Mesothelial cell of epicardium (in vitro differentiated cells): ENCODE measurements around the gene COL8A1. TPM values are rescaled to one million over a fixed set of nuclear protein-coding genes. Genes with fewer than 3 reads are reported as not detected.
A peak's percentile ranks its signal among the peaks of the same experiment; 100 is the strongest.
"Not testable (repeated sequence)": the region's sequence is repeated elsewhere in the genome, so short reads cannot be mapped to it uniquely, and the experiment has no call there.

Experiments
- DNase-seq, 2 experiments: peaks; one replicate each; pipeline ENCODE4 v3.0.0; 2021; ENCODE audit warnings: low spot score in 2 of 2; ENCODE audit not compliant: unreplicated experiment in 2 of 2
- H3K27ac Mint-ChIP-seq: 2 replicates; pipeline ENCODE4 v1.8.0; 2021; ENCODE audit warnings: mixed read lengths
- H3K27me3 Mint-ChIP-seq: 2 replicates; pipeline ENCODE4 v1.8.0; 2021; ENCODE audit warnings: low read depth, mixed read lengths
- H3K36me3 Mint-ChIP-seq: 2 replicates; pipeline ENCODE4 v1.8.0; 2021; ENCODE audit warnings: mixed read lengths
- H3K4me1 Mint-ChIP-seq: 2 replicates; pipeline ENCODE4 v1.8.0; 2021; ENCODE audit warnings: mixed read lengths
- H3K4me3 Mint-ChIP-seq: 2 replicates; pipeline ENCODE4 v1.8.0; 2021; ENCODE audit warnings: mild to moderate bottlenecking, moderate library complexity, mixed read lengths
- H3K9me3 Mint-ChIP-seq: 2 replicates; pipeline ENCODE4 v1.8.0; 2021; ENCODE audit warnings: mixed read lengths
- CTCF ChIP-seq: fragments of 200-600 bp; sonication (generic); IDR thresholded peaks from one replicate; pipeline ENCODE4 v1.5.0; 2021; ENCODE audit warnings: antibody characterized with exemption; ENCODE audit not compliant: unreplicated experiment
- total RNA-seq: library from RNA; stranded (reverse); gene quantifications from 3 replicates; pipeline ENCODE4 v1.2.1, GENCODE V29; 2021

The COL8A1 gene
- 0.61 to 1.1 TPM (median 0.95 TPM) in 3 replicates for total RNA-seq

DNA sequence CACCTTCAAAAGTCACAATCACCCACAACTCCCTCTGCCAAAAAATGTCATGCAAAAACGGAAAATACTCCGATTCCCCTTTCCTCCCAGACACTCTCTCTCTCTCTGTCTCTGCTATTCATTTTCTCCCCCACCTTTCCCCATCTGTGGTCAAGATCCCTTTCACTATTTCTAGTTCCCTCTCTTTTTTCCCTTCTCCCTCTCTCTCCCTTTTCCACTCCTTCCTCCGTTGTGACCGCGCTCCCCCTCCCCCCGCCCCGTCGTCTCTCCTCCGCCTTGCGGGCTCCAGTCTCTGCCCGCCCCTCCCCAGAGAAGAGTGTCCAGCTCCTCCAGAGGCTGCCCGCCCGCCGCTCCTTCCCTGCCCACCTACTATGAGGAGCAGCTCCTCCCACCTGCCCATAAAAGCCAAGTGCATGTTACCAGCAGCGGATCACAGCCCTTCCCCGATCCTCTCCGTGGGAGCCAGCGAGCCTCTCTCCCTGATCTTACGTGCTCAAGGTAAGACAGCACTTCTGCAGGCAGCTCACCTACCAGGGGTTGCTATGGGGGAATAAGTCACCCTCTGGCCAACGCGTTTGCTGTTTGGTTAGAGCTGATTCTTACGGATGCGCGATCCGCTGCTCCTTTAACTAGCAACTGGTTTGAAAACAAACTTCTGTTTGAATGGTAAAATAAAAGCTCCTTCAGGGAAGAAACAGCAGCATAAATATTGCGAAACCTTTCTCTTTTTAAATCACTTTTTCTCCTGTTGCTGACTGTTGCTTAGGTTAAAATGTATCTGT is at the start of gene COL8A1:
Gene COL8A1 (plus strand): TSS at position 428 of the 782 bp plus-strand sequence. CDS start 152,089 bp downstream, outside the sequence.
- no peak within 1 kb of the TSS for H3K27ac Mint-ChIP-seq
- peak within 1 kb of the TSS; percentile 68 for H3K4me3 Mint-ChIP-seq
- H3K36me3 Mint-ChIP-seq = no peaks in the 10 kb centered on the region
- peaks cover 18% of the 10 kb centered on the region for H3K4me1 Mint-ChIP-seq
- no peak for TF ChIP-seq CTCF
- DNase-seq = peak in 1 of 2 experiments; percentile 48
- peaks cover 82% of the 10 kb centered on the region for H3K27me3 Mint-ChIP-seq
- H3K9me3 Mint-ChIP-seq = no peaks in the 10 kb centered on the region

- DNase-seq, H3K27ac Mint-ChIP-seq, H3K4me3 Mint-ChIP-seq, H3K4me1 Mint-ChIP-seq, H3K9me3 Mint-ChIP-seq, H3K36me3 Mint-ChIP-seq: not testable (repeated sequence)
- H3K27me3 Mint-ChIP-seq = peaks cover 44% of the 10 kb centered on the region
These were observed 49.2 kb upstream of the COL8A1 start for GRCh38 chr3:99589168-99589567.

- no peaks in the 10 kb centered on the region for H3K9me3 Mint-ChIP-seq
- H3K4me3 Mint-ChIP-seq = no peak overlapping the region
- no peaks in the 10 kb centered on the region for H3K4me1 Mint-ChIP-seq
- peaks cover 5% of the 10 kb centered on the region for H3K27me3 Mint-ChIP-seq
- no peaks in the 10 kb centered on the region for H3K36me3 Mint-ChIP-seq
- H3K27ac Mint-ChIP-seq = no peak overlapping the region
- no peak for TF ChIP-seq CTCF
- no peak for DNase-seq
These were observed 38.5 kb upstream of the COL8A1 start for GRCh38 chr3:99599894-99600293.

DNA sequence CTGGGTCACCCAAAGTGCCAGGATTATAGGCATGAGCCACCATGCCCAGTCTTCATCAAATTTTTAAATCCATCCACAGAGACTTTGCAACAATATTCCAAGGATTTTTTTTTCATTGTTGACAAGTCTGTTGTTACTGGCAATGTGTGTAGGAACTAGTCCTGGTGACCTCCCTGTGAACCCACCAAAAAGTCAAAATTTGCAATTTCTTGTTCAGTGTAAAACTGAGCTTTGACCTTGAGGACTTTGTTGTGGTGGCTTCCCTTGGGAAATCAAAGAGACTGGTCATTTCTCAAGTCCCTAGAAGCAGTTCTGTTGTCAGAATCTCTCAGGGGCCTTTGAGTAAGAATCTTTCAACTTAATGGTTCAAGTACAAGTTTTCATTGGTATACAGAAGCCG is 36.9 kb upstream of the COL8A1 start:
- H3K27ac Mint-ChIP-seq = no peak overlapping the region
- no peaks in the 10 kb centered on the region for H3K36me3 Mint-ChIP-seq
- TF ChIP-seq CTCF = no peak
- no peak overlapping the region for H3K4me3 Mint-ChIP-seq
- H3K9me3 Mint-ChIP-seq = no peaks in the 10 kb centered on the region
- DNase-seq = no peak
- H3K4me1 Mint-ChIP-seq = no peaks in the 10 kb centered on the region
- H3K27me3 Mint-ChIP-seq = peaks cover 5% of the 10 kb centered on the region

DNA sequence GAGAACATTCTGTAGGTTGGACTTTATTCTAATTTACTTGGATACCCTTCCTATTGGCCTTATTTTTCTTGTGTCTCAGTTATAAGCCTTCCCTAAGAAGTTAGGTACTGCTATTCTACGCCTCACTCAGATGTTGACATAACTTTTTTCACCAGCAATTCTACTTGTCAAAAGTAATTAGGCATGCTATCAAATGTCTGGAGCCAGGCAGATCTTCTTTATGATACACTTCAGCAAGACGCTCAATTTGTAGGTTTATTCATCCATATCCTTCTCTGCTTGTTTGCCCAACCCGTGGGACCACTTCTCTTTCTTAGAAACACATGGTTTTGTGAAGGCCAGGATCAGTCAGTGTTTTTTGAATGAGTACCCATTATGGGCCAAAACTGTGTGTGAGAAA is 36.2 kb upstream of the COL8A1 start:
- Mint-ChIP-seq H3K4me1 (no peaks in the 10 kb centered on the region), H3K36me3 (no peaks in the 10 kb centered on the region), H3K9me3 (no peaks in the 10 kb centered on the region), H3K27ac (no peak overlapping the region), H3K4me3 (no peak overlapping the region), H3K27me3 (peaks cover 5% of the 10 kb centered on the region)
- TF ChIP-seq CTCF = no peak
- DNase-seq = no peak

DNA sequence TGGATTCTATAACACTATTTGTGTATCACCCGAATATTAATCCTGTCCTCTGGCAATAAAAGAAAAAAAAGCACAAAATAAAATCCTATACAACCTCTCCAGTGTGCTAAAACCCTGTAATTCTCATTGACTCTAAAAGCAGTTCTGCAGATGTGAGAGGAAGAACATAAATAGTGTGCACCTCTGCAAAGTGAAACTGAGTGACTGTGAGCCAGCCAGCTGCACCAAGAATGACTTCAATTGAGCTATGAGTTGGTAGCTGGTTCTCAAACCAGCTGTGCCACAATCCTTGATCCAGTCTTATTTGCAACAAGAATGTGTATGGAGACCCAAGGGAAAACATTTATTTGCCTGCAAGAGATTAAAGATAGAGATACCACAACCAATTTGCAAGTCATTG is 31.2 kb upstream of the COL8A1 start:
- Mint-ChIP-seq H3K27me3 (peaks cover 2% of the 10 kb centered on the region), H3K4me1 (no peaks in the 10 kb centered on the region), H3K36me3 (no peaks in the 10 kb centered on the region), H3K27ac (no peak overlapping the region), H3K9me3 (no peaks in the 10 kb centered on the region), H3K4me3 (no peak overlapping the region)
- DNase-seq = no peak
- no peak for TF ChIP-seq CTCF
